Kidney epithelial cell (primary cell): ENCODE results near the gene TFF2. TPM values are rescaled to one million over a fixed set of nuclear protein-coding genes. Genes with fewer than 3 reads are reported as not detected.

Source experiments
- DNase-seq: peaks from one replicate; pipeline ENCODE4 v3.0.0-alpha.2; 2010; ENCODE audit warnings: low read depth
- H3K27me3 ChIP-seq: 2 replicates; pipeline ENCODE4 v1.6.0; 2011; ENCODE audit warnings: low read length; ENCODE audit not compliant: control insufficient read depth, insufficient read depth
- H3K36me3 ChIP-seq: 2 replicates; pipeline ENCODE4 v1.5.1; 2011; ENCODE audit warnings: low read length; ENCODE audit not compliant: control insufficient read depth, insufficient read depth
- H3K4me3 ChIP-seq: 2 replicates; pipeline ENCODE4 v1.5.1; 2011; ENCODE audit warnings: low read depth, mild to moderate bottlenecking, control low read depth, low read length
- CTCF ChIP-seq: IDR thresholded peaks from 2 replicates; pipeline ENCODE4 v1.5.1; 2011; ENCODE audit warnings: mild to moderate bottlenecking, moderate library complexity, low read length, control low read depth, inconsistent platforms; ENCODE audit not compliant: insufficient read depth, poor library complexity, severe bottlenecking
- total RNA-seq: library from RNA; depleted of rRNA; stranded (reverse); fragments of >200 nt; gene quantifications from 2 replicates; pipeline ENCODE4 v1.2.3, GENCODE V29; 2015

Gene TFF2
- total RNA-seq, 1 donor from 2014 or later = not detected

DNA sequence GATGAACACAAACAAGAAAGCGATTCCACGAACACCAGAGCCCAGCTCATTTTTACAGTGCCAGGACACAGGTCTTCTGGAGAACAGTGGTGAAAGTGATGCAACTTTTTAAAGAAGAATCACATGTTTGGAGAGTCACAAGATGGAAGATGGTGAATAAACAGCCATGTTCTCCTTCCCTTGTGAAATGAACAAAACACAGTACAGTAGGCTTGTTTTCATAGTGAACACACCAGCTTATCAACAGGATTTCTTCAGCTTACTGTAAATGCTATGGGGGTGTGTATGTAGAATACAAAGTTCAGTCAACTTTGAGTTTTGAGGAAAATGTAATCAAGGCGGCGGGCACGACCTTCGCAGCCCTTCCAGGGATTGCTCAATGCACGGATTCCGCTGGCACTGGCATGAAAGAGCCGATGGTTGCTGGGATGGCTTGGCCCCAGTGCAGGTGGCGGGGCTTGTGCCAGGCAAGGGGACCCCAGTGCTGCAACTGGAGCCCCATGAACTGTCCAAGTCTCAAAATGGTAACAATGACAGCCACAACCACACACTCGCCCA, 35.3 kb upstream of the TFF2 start:
- Histone ChIP-seq H3K4me3 (no peak overlapping the region), H3K27me3 (no peaks in the 10 kb centered on the region), H3K36me3 (no peaks in the 10 kb centered on the region)
- DNase-seq = no peak
- no peak for TF ChIP-seq CTCF

DNA sequence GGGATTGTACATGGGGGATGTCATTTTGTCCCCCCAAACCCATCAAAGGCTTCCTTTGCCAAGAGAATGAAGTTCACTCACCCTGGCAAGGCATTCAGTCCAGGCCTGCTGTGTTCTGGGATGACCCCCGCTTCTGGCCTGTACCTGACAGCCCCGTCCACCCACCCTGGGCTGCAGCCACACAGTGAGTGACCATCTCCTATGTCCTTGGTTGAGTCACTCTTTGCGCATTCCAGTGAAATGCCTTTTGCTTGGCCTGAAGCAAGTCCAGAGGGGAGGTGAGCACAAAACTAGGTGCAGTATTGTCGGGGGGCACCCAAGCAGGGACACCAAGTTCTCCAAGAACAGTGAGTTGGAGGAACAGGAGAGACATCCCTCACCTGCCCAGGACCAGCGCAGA, 34.8 kb upstream of the TFF2 start:
- no peak for TF ChIP-seq CTCF
- H3K4me3 ChIP-seq = no peak overlapping the region
- H3K36me3 ChIP-seq = no peaks in the 10 kb centered on the region
- no peak for DNase-seq
- no peaks in the 10 kb centered on the region for H3K27me3 ChIP-seq

DNA sequence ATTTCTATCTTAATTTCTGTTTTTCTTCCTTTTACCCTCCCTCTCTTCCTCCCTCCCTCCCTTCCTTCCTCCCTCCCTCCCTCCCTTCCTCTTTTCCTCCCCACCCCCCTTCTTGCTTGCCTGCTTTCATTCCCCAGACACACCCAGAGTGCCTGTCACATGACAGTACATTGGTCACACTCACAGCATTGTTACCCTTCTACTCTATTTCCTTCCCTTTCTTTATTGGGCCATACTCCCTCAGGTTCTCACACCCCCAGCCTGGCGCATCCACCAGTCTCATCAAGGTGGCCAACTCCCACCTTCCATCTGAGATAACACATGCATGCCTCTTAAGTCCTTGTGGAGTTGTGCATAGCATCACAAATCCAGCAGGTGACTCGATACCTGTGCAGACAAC, 34.2 kb upstream of the TFF2 start:
- H3K36me3 ChIP-seq = no peaks in the 10 kb centered on the region
- no peak overlapping the region for H3K4me3 ChIP-seq
- no peaks in the 10 kb centered on the region for H3K27me3 ChIP-seq
- no peak for DNase-seq
- no peak for TF ChIP-seq CTCF

- Histone ChIP-seq H3K27me3 (no peaks in the 10 kb centered on the region), H3K36me3 (no peaks in the 10 kb centered on the region), H3K4me3 (no peak overlapping the region)
- DNase-seq = no peak
- no peak for TF ChIP-seq CTCF
Measured at GRCh38 chr21:42384156-42384945, 33.6 kb upstream of the TFF2 start.

DNA sequence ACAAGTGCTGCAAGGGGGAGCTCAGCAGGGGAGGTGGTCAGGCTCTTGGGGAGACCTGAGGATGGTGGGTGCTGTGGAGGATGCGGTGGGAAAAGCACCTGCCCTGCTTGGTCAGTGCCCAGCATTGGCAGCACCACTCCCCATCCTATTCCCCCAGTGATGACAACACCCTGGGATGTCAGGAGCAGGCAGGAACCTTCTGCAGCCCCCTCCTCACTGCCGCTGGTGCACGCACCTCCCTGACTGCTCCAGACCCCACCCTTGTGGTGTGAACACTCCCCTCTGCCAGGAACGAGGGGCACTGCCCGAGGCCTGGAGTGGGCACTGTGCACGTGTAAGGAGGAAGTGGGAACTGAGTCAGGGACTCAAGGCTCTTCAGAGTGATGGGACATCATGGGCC, 32.5 kb upstream of the TFF2 start:
- Histone ChIP-seq H3K36me3 (no peaks in the 10 kb centered on the region), H3K4me3 (no peak overlapping the region), H3K27me3 (no peaks in the 10 kb centered on the region)
- DNase-seq = no peak
- no peak for TF ChIP-seq CTCF

DNA sequence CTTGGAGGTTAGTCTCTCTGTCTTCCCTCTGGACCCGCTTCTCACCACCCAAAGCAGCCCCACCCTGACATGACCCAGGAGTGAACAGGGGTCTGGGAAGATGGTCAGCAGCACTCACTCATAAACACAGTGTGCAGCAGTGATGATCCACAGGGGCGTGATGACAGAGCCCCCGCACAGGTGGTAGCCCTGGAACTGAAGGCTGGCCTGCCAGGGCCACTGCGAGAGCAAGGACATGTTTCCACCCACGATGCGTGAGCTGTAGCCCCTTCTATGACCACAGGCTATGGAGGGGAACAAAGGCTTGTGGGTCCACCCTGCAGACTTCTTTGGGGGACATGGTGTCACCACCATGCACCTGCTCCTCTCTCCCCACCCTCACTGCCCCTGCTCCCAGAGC, 32.1 kb upstream of the TFF2 start:
- no peaks in the 10 kb centered on the region for H3K36me3 ChIP-seq
- no peaks in the 10 kb centered on the region for H3K27me3 ChIP-seq
- no peak for TF ChIP-seq CTCF
- no peak overlapping the region for H3K4me3 ChIP-seq
- no peak for DNase-seq
